GM13976 (cell line): Measurements from ENCODE around the gene ALDOC.

ENCODE experiments used
- DNase-seq: peaks from one replicate; pipeline ENCODE4 v3.0.0; 2012; ENCODE audit warnings: low spot score
- CTCF ChIP-seq: IDR thresholded peaks from 2 replicates; pipeline ENCODE4 v1.5.1; 2012; ENCODE audit warnings: borderline replicate concordance, mild to moderate bottlenecking; ENCODE audit not compliant: insufficient read depth; ENCODE audit errors: extremely low read depth, missing control alignments, control extremely low read depth
- in situ Hi-C: fragments of 300-500 bp; cut with MboI; formaldehyde crosslinking; loops from one replicate; pipeline ENCODE4 v1.12.0; 2022; ENCODE audit warnings: low sequenced_read_pairs, mixed read lengths, inconsistent platforms; ENCODE audit not compliant: unreplicated experiment

The ALDOC gene

DNA sequence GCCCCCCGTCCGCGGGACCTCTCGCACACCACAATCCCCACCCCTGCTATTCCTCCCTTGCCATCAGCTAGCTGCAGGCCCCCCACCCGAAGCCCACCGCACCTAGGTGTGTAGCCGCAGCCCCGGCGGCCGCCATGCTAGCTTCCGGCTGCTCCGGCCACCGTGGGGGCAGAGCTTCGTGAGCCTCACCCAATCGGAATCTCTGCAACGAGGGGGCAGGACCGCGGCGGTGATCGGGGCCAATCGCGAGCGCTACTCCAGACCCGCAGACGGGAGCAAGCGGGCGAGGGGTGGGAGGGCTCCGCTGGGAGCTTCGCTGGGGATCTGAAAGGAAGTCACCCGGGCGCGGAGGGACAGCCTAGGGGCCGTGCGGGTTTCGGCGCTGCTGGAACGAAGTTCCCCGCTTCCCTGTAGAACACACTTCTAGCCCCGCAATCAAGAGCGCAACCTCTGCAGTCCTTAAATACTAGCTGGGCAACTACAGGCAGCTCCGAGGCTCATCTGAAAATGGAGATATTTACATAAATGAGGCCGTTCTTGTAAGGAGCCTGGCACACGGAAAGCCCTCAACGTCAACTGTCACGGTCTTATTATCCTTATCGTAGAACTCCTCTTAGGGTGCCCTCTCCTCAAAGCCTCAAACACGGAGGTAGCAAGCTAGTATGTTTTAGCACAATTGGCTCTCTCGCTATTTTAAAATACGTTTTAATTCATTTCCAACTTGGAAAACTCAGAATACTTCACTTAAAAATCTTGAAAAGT is 5.2 kb downstream of the ALDOC start, which contains the start of gene PIGS:
PIGS (minus strand) TSS at position 164 of the 762 bp plus-strand sequence; CDS start at position 136, 28 bp downstream.
- no peak for TF ChIP-seq CTCF
- in situ Hi-C loops, result no loop called here
- DNase-seq, result peak; percentile 97

DNA sequence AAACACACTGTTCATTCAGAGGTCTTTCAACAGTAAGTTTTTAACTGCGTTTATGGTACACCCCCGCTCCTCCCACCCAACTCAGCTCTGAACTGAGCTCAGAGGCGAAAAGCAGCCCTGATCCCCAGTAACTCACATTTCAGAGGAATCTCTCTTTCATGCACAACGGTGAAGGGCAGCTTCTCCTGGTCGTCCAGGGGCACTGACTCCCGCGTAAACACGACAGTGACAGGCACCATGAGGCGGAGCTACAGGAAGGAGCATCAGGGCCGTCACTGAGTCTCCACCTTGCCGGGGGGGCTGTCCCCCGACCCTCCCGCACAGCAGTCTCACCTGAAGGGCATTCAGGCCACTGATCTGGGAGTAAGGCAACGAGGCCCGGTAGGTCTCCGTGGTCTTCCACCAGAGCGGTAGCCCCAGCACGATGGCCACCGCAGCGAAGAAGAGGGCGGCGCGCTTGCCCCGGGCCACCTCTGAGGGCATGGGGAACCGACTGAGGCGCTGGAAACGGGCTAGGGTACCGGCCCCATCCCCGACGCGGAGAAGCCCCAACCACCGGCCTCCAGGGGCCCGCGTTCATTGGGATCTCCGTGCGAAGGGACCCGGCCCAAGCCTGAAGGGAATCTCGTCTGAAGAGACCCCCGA is 5.9 kb downstream of the ALDOC start:
- peak; percentile 65 for DNase-seq
- no peak for TF ChIP-seq CTCF
- in situ Hi-C loops, result no loop called here

DNA sequence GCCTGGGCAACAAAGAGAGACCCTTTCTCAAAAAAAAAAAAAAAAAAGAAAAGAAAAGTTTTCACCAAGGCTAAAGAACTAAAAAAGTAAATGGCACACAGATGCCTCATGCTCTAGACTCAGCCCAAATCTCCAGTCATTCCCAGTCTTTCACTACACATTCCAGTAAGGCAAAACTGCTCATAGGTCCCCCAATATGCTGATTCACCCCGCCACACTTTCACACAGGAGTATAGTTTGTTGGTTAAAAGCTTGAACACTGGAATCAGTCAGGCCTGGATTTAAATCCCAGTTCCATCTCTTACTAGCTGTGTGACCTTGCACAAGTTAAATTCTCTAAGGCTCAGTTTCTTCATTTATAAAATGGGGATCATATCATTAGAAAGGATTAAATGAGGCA is 7.2 kb downstream of the ALDOC start:
- in situ Hi-C loops, result no loop called here
- no peak for TF ChIP-seq CTCF

GRCh38 chr17:28567604-28568003 is 9.1 kb downstream of the ALDOC start:
- TF ChIP-seq CTCF, result no peak
- peak; percentile 68 for DNase-seq
- in situ Hi-C loops, result no loop called here

More for the DNA sequence above, 7.2 kb downstream of the ALDOC start:
- no peak for DNase-seq

- in situ Hi-C loops, result no loop called here
- DNase-seq, result no peak
These were observed 13.2 kb downstream of the ALDOC start for GRCh38 chr17:28563475-28563874.

GRCh38 chr17:28555022-28555421 is 21.7 kb downstream of the ALDOC start:
- in situ Hi-C loops, result no loop called here
- TF ChIP-seq CTCF, result no peak

More at GRCh38 chr17:28563475-28563874, 13.2 kb downstream of the ALDOC start:
- no peak for TF ChIP-seq CTCF

More at GRCh38 chr17:28555022-28555421, 21.7 kb downstream of the ALDOC start:
- DNase-seq, result no peak
